GM12891 (cell line): ENCODE results near the gene NOC4L.

Source experiments
- DNase-seq: peaks from one replicate; pipeline ENCODE4 v3.0.0; 2011; ENCODE audit warnings: low spot score; ENCODE audit not compliant: insufficient read length
- FAIRE-seq: peaks from 2 replicates; lab custom pipeline; 2011; peaks lifted over from hg19 to GRCh38; lab: Jason Lieb, UNC
- PAX5 ChIP-seq: IDR thresholded peaks from 2 replicates; pipeline ENCODE4 v1.6.1; 2011; ENCODE audit warnings: low read length, moderate library complexity, mild to moderate bottlenecking; ENCODE audit not compliant: insufficient read depth, severe bottlenecking
- POLR2A ChIP-seq: IDR thresholded peaks from 2 replicates; pipeline ENCODE4 v1.6.1; 2011; ENCODE audit warnings: low read depth, low read length, control low read depth
- POLR2AphosphoS5 ChIP-seq: IDR thresholded peaks from 2 replicates; pipeline ENCODE4 v1.6.1; 2011; ENCODE audit warnings: low read depth, low read length, control low read depth
- POU2F2 ChIP-seq: IDR thresholded peaks from 2 replicates; pipeline ENCODE4 v1.6.1; 2011; ENCODE audit warnings: low read depth, mild to moderate bottlenecking, control low read depth, low read length, moderate library complexity
- SPI1 ChIP-seq: IDR thresholded peaks from 2 replicates; pipeline ENCODE4 v1.6.1; 2011; ENCODE audit warnings: low read depth, low read length, control low read depth
- TAF1 ChIP-seq: IDR thresholded peaks from 2 replicates; pipeline ENCODE4 v1.6.1; 2011; ENCODE audit warnings: low read depth, low read length, control low read depth

NOC4L gene

DNA sequence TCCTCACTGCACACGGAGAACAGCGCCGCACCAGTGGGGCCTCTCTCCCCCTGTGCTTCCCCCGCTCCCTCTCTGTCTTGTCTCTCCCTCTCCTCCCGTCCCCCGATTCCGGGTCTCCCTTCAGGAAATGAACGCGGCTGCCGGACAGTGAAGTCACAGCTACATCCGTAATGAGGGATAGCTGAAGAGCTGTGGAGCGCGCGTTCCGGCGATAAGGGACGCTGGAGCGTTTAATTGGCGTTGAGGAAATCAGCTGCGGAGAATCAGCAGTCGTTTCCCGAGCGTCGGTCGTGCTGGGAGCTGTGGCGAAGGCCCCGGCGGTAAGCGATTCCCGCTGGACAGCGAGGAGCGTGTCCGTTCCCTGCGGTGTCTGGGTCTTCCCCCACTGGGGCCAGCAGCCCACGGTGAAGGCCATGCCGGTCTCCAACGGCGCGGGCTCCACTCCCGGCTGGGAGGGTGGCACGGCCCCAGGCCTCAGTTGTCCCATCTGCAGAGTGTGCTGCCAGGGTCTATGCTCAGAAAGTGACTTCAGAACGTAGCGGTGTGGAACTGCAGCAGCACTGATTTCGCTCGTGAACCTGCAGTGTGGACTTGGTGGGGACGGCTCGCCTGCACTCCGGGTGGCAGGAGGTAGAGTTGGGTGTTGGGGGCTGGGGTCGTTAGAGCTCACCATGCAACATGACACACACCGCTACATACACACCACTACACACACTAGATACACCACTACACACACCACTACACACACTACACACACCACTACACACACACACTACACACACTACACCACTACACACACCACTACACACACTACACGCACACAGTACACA is 10.9 kb downstream of the NOC4L start:
- DNase-seq = no peak
- TF ChIP-seq SPI1 (no peak), PAX5 (no peak), POU2F2 (no peak), TAF1 (no peak), POLR2A (no peak), POLR2AphosphoS5 (no peak)
- FAIRE-seq = no peak

- FAIRE-seq = peak; percentile 97
- TF ChIP-seq POU2F2 (no peak), POLR2A (no peak), PAX5 (no peak), TAF1 (no peak), SPI1 (no peak), POLR2AphosphoS5 (no peak)
- no peak for DNase-seq
Measured at GRCh38 chr12:132155771-132156572, 11.7 kb downstream of the NOC4L start.

DNA sequence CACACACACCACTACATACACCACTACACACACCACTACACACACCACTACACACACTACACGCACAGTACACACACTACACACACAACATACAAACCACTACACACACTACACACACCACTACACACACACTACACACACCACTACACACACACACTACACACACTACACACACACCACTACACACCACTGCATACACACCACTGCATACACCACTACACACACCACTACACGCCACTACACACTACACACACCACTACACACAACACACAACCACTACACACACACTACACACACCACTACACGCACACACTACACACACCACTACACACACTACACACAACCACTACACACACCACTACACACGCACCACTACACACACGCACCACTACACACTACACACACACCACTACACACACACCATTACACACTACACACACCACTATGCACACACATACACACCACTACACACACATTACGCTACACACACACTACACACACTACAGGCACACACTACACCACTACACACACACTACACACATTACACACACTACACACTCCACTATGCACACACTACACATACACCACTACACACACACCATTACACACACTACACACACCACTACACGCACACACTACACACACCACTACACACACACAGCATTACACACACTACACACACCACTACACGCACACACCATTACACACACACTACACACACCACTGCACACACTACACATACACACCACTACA is 12.5 kb downstream of the NOC4L start:
- DNase-seq = no peak
- FAIRE-seq = no peak
- TF ChIP-seq POLR2AphosphoS5 (no peak), SPI1 (no peak), PAX5 (no peak), POLR2A (no peak)

GRCh38 chr12:132157733-132158409 is 13.6 kb downstream of the NOC4L start:
- DNase-seq = no peak
- FAIRE-seq = no peak
- TF ChIP-seq POLR2A (no peak), TAF1 (no peak), POLR2AphosphoS5 (no peak), SPI1 (no peak), PAX5 (no peak), POU2F2 (no peak)

- TF ChIP-seq POLR2A (no peak), SPI1 (no peak), POU2F2 (no peak), PAX5 (no peak), POLR2AphosphoS5 (no peak), TAF1 (no peak)
- FAIRE-seq = no peak
- no peak for DNase-seq
Measured at GRCh38 chr12:132158677-132159554, 14.7 kb downstream of the NOC4L start.

GRCh38 chr12:132159555-132160003 is 15.3 kb downstream of the NOC4L start:
- no peak for FAIRE-seq
- DNase-seq = no peak
- no peak for TF ChIP-seq POU2F2

GRCh38 chr12:132160016-132160415 is 15.8 kb downstream of the NOC4L start:
- DNase-seq (no peak), FAIRE-seq (no peak)
- TF ChIP-seq PAX5 (no peak), POU2F2 (no peak), POLR2AphosphoS5 (no peak), POLR2A (no peak), SPI1 (no peak), TAF1 (no peak)

DNA sequence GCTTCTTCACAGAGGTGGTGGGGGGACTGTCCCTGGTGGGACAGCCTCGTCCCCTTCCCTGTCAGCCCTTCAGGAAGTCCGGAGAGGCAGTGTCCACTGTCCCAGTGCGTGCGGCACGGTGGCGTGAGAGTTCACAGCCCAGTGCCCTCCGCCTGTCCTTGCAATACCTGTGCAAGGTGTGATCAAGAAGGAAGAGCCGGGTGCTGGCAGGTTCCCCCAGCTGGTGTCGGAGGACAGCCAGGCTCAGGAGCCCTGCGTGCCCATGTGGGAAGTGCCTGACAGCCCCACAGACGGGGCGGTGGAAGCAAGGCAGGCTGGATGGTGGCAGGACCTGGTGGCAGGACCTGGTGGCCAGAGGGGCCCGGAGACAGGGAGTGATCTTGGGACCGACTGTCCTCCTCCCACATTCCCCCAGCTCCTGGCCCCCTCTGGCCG is 16.4 kb downstream of the NOC4L start:
- no peak for FAIRE-seq
- TF ChIP-seq POU2F2 (no peak), TAF1 (no peak), PAX5 (no peak), POLR2A (no peak), POLR2AphosphoS5 (no peak), SPI1 (no peak)

More for the DNA sequence above, 16.4 kb downstream of the NOC4L start:
- DNase-seq = no peak
